ENCODE results near the gene ENHO. TPM values are rescaled to one million over a fixed set of nuclear protein-coding genes. Genes with fewer than 3 reads are reported as not detected.

Gene ENHO
- total and polyA plus RNA-seq, 8 donors = 1.2 to 63.8 (median 11.4) TPM; not detected in 2

GRCh38 chr9:34498553-34498952 lies 24.2 kb downstream of the ENHO start:
- no peak for DNase-seq
- Histone ChIP-seq H3K4me1 (peaks cover 18 to 27% (median 21%) of the 10 kb centered on the region in 4 donors), H3K4me3 (no peak overlapping the region), H3K27me3 (peaks cover 0 to 18% (median 0%) of the 10 kb centered on the region in 3 donors), H3K9me3 (no peaks in the 10 kb centered on the region), H3K27ac (no peak overlapping the region), H3K36me3 (no peaks in the 10 kb centered on the region)
- intact Hi-C loops (cut with DNase I; ENCODE audit: low total_unique reads) = loop anchor here (5.0 kb wide), 1 partner anchor 61 kb away; no protein-coding TSS in a partner anchor
- TF ChIP-seq POLR2A (IDR thresholded peaks at IDR 0.05) = no peak
- no peak for TF ChIP-seq CTCF (IDR thresholded peaks at IDR 0.05)
- TF ChIP-seq EP300 (IDR thresholded peaks at IDR 0.05) = no peak
- no peak for TF ChIP-seq POLR2AphosphoS5 (IDR thresholded peaks at IDR 0.05)
- 30 to 41% (median 38%) methylated on average over 3 of the region's 3 CpGs for WGBS, 5 donors

- TF ChIP-seq EP300 (IDR thresholded peaks at IDR 0.05) = no peak
- no peak for TF ChIP-seq POLR2A (IDR thresholded peaks at IDR 0.05)
- no peak for TF ChIP-seq POLR2AphosphoS5 (IDR thresholded peaks at IDR 0.05)
- TF ChIP-seq CTCF (IDR thresholded peaks at IDR 0.05) = no peak
- DNase-seq = no peak
- 70 to 81% (median 74%) methylated on average over 6 of the region's 6 CpGs for WGBS, 5 donors
- no peaks in the 10 kb centered on the region for H3K9me3 ChIP-seq
- no peak overlapping the region for H3K4me3 ChIP-seq
- no peak overlapping the region for H3K27ac ChIP-seq
- H3K36me3 ChIP-seq = no peaks in the 10 kb centered on the region
- intact Hi-C loops (cut with DNase I; ENCODE audit: low total_unique reads) = loop anchor here (5.0 kb wide), 1 partner anchor 59 kb away; no protein-coding TSS in a partner anchor
- peaks cover 0 to 18% (median 0%) of the 10 kb centered on the region in 3 donors for H3K27me3 ChIP-seq
- peaks cover under 1 to 5% (median 3%) of the 10 kb centered on the region in 4 donors for H3K4me1 ChIP-seq
These were observed 26.6 kb downstream of the ENHO start for GRCh38 chr9:34496149-34496712.

- peak; percentile 33 to 80 for DNase-seq
- no peaks in the 10 kb centered on the region for H3K9me3 ChIP-seq
- intact Hi-C loops (cut with DNase I; ENCODE audit: low total_unique reads) = no loop called here
- peaks cover 0 to 35% (median 5%) of the 10 kb centered on the region in 3 donors for H3K27me3 ChIP-seq
- no peak overlapping the region for H3K27ac ChIP-seq
- H3K36me3 ChIP-seq = no peaks in the 10 kb centered on the region
- H3K4me1 ChIP-seq = no peaks in the 10 kb centered on the region
- no peak for TF ChIP-seq POLR2AphosphoS5 (IDR thresholded peaks at IDR 0.05)
- TF ChIP-seq EP300 (IDR thresholded peaks at IDR 0.05) = no peak
- TF ChIP-seq CTCF (IDR thresholded peaks at IDR 0.05) = no peak
- TF ChIP-seq POLR2A (IDR thresholded peaks at IDR 0.05) = no peak
- WGBS, 5 donors = 35 to 46% (median 38%) methylated on average over 8 of the region's 8 CpGs
- no peak overlapping the region for H3K4me3 ChIP-seq
These were observed 28.7 kb downstream of the ENHO start for GRCh38 chr9:34493972-34494535.

- H3K36me3 ChIP-seq = no peaks in the 10 kb centered on the region
- H3K27ac ChIP-seq = no peak overlapping the region
- WGBS, 5 donors = 0 to 34% (median 16%) methylated on average over 1 to 2 of the region's 2 CpGs
- TF ChIP-seq CTCF (IDR thresholded peaks at IDR 0.05) (no peak), POLR2AphosphoS5 (IDR thresholded peaks at IDR 0.05) (no peak), POLR2A (IDR thresholded peaks at IDR 0.05) (no peak), EP300 (IDR thresholded peaks at IDR 0.05) (no peak)
- intact Hi-C loops (cut with DNase I; ENCODE audit: low total_unique reads) = no loop called here
- H3K4me3 ChIP-seq = no peak overlapping the region
- H3K9me3 ChIP-seq = no peaks in the 10 kb centered on the region
- no peaks in the 10 kb centered on the region for H3K4me1 ChIP-seq
- no peak for DNase-seq
- H3K27me3 ChIP-seq = peaks cover 0 to 34% (median 5%) of the 10 kb centered on the region in 3 donors
These were observed 30.7 kb downstream of the ENHO start for GRCh38 chr9:34492051-34492450.
